GM12878 (cell line): Measurements from ENCODE around the gene RANGAP1. TPM values are rescaled to one million over a fixed set of nuclear protein-coding genes. Genes with fewer than 3 reads are reported as not detected.

ENCODE experiments used
- ATAC-seq: fragments of 200-7000 bp; cut with Tn5 transposase; 3 replicates; pipeline ENCODE4 v1.9.1; 2020; ENCODE audit warnings: mild to moderate bottlenecking, moderate library complexity
- BruUV-seq: library from RNA; stranded (reverse); fragments of 400-500 nt; replicated peaks from 2 replicates; lab custom pipeline; 2021; lab: Mats Ljungman, UMichigan
- CTCF ChIA-PET: fragments of 300-600 bp; sonication (Branson Sonifier 250); formaldehyde crosslinking; extraction: SDS; loops from one replicate; lab custom pipeline; 2021; ENCODE audit warnings: inconsistent platforms; lab: Yijun Ruan, JAX
- POLR2A ChIA-PET: fragments of 350-600 bp; formaldehyde crosslinking; extraction: SDS; loops from one replicate; lab custom pipeline; 2021; ENCODE audit warnings: inconsistent platforms; lab: Charles Lee
- RAD21 ChIA-PET: fragments of 300-600 bp; sonication (Branson Sonifier 250); formaldehyde crosslinking; loops from one replicate; lab custom pipeline; 2023; ENCODE audit warnings: antibody characterized with exemption; ENCODE audit not compliant: unreplicated experiment; lab: Charles Lee
- SMC1A ChIA-PET: fragments of 300-600 bp; sonication (Branson Sonifier 250); formaldehyde crosslinking; loops from one replicate; lab custom pipeline; 2023; ENCODE audit not compliant: unreplicated experiment, uncharacterized antibody; lab: Charles Lee
- DNase-seq: peaks from one replicate; pipeline ENCODE4 v3.0.0-alpha.2; 2011; ENCODE audit warnings: low read depth, low spot score
- FAIRE-seq: peaks from 3 replicates; lab custom pipeline; 2011; peaks lifted over from hg19 to GRCh38; lab: Jason Lieb, UNC
- H2AFZ ChIP-seq: 2 replicates; pipeline ENCODE4 v1.6.0; 2011; ENCODE audit warnings: low read depth, low read length, control low read depth; ENCODE audit not compliant: control insufficient read depth
- H3K27ac ChIP-seq: 2 replicates; pipeline ENCODE4 v1.5.1; 2011; ENCODE audit warnings: control low read depth; ENCODE audit not compliant: control insufficient read depth, insufficient read depth
- H3K27me3 ChIP-seq, 2 experiments: replicated peaks in 1 of 2; 2 replicates each; pipeline versions ENCODE4 v1.6.0 to v1.6.1; 2011; ENCODE audit warnings: low read length in 1 of 2; ENCODE audit not compliant: control insufficient read depth in 2 of 2, insufficient read depth in 2 of 2
- H3K36me3 ChIP-seq, 2 experiments: 2 replicates each; pipeline ENCODE4 v1.5.1; 2011; ENCODE audit warnings: low read length in 1 of 2; ENCODE audit not compliant: control insufficient read depth in 2 of 2, insufficient read depth in 2 of 2
- H3K4me1 ChIP-seq: 2 replicates; pipeline ENCODE4 v1.6.1; 2011; ENCODE audit warnings: mild to moderate bottlenecking, low read length, moderate library complexity, mixed read lengths; ENCODE audit not compliant: control insufficient read depth, insufficient read depth
- H3K4me2 ChIP-seq: 2 replicates; pipeline ENCODE4 v1.6.0; 2011; ENCODE audit warnings: control low read depth; ENCODE audit not compliant: control insufficient read depth, insufficient read depth
- H3K4me3 ChIP-seq: fragments of 200-600 bp; sonication (generic); 2 replicates; pipeline ENCODE4 v1.5.1; 2016
- H3K79me2 ChIP-seq: 2 replicates; pipeline ENCODE4 v1.6.0; 2011; ENCODE audit warnings: low read length; ENCODE audit not compliant: control insufficient read depth, insufficient read depth
- H3K9ac ChIP-seq: 2 replicates; pipeline ENCODE4 v1.8.0; 2011; ENCODE audit warnings: low read length, control low read depth, mixed read lengths; ENCODE audit not compliant: control insufficient read depth, insufficient read depth
- H3K9me3 ChIP-seq: replicated peaks from 3 replicates; pipeline ENCODE4 v1.5.1; 2011; ENCODE audit warnings: mild to moderate bottlenecking, low read length; ENCODE audit not compliant: control insufficient read depth, insufficient read depth
- H4K20me1 ChIP-seq: 2 replicates; pipeline ENCODE4 v1.6.0; 2011; ENCODE audit not compliant: control insufficient read depth, insufficient read depth
- BCL3 ChIP-seq: IDR thresholded peaks from 2 replicates; pipeline ENCODE4 v1.6.1; 2011; ENCODE audit warnings: borderline replicate concordance, low read depth, mild to moderate bottlenecking, moderate library complexity, low read length; ENCODE audit not compliant: insufficient read depth, poor library complexity, severe bottlenecking
- BHLHE40 ChIP-seq, 2 experiments: fragments of 450-650 bp in 1 of 2; IDR thresholded peaks; 2 replicates each; pipeline ENCODE4 v1.6.1; 2011 to 2017; ENCODE audit warnings: low read depth in 2 of 2, borderline replicate concordance in 1 of 2, improper control_type of control experiment in 1 of 2, low read length in 1 of 2, mild to moderate bottlenecking in 1 of 2
- CBX5 ChIP-seq: sonication (generic); IDR thresholded peaks from 2 replicates; pipeline ENCODE4 v1.6.1; 2016; ENCODE audit warnings: low read depth, moderate library complexity, mild to moderate bottlenecking, inconsistent platforms
- FOXM1 ChIP-seq: IDR thresholded peaks from 2 replicates; pipeline ENCODE4 v1.6.1; 2012; ENCODE audit warnings: low read depth, mild to moderate bottlenecking, inconsistent platforms, low read length, moderate library complexity
- MYC ChIP-seq: IDR thresholded peaks from 2 replicates; pipeline ENCODE4 v1.6.1; 2011; ENCODE audit warnings: mild to moderate bottlenecking, low read length, moderate library complexity, inconsistent platforms; ENCODE audit not compliant: insufficient read depth, insufficient replicate concordance, insufficient read length, severe bottlenecking
- RAD21 ChIP-seq: IDR thresholded peaks from 2 replicates; pipeline ENCODE4 v1.6.1; 2011; ENCODE audit warnings: mild to moderate bottlenecking, low read depth, low read length, moderate library complexity; ENCODE audit not compliant: insufficient read depth
- RCOR1 ChIP-seq: conservative IDR thresholded peaks from 2 replicates; pipeline ENCODE4 v1.6.1; 2012; ENCODE audit warnings: low read depth, low read length, improper control_type of control experiment
- SMAD5 ChIP-seq: IDR thresholded peaks from 2 replicates; pipeline ENCODE4 v1.6.1; 2016; ENCODE audit warnings: antibody characterized with exemption, low read depth
- SUZ12 ChIP-seq: fragments of 200-600 bp; sonication (generic); IDR thresholded peaks from one replicate; pipeline ENCODE4 v1.6.1; 2018; ENCODE audit warnings: antibody characterized with exemption, mild to moderate bottlenecking; ENCODE audit not compliant: unreplicated experiment
- TAF1 ChIP-seq: IDR thresholded peaks from 2 replicates; pipeline ENCODE4 v1.6.1; 2011; ENCODE audit warnings: mild to moderate bottlenecking, low read depth, low read length, borderline replicate concordance
- YBX1 ChIP-seq: fragments of 450-650 bp; IDR thresholded peaks from 2 replicates; pipeline ENCODE4 v1.6.1; 2016; ENCODE audit warnings: antibody characterized with exemption
- WGBS: methylation state at CpG from one replicate; pipeline ENCODE4 v1.1.6; 2016; ENCODE audit warnings: low lambda C conversion rate; ENCODE audit not compliant: insufficient replicate concordance, insufficient coverage; ENCODE audit errors: missing lambda C conversion rate; 5-methylcytosine and 5-hydroxymethylcytosine counted together
- in situ Hi-C: fragments of 300-500 bp; cut with MboI; formaldehyde crosslinking; loops from 9 replicates; pipeline ENCODE4 v1.14.3; 2018; ENCODE audit warnings: mixed read lengths
- intact Hi-C: fragments of 100-400 bp; cut with micrococcal nuclease; formaldehyde crosslinking; loops from one replicate; pipeline ENCODE4 v1.14.2; 2022; ENCODE audit not compliant: unreplicated experiment
- polyA plus RNA-seq, 11 experiments: library from polyadenylated mRNA; depleted of rRNA in 4 of 11; unstranded in 6 of 11; stranded (reverse) in 5 of 11; fragments of >200 nt; fragmentation: Nextera tagmentation in 4 of 11; fragmentation: Illumina TruSeq in 1 of 11; extraction: Ambion mirVana in 4 of 11; extraction: Trizol in 1 of 11; gene quantifications; 1 replicate in 1 of 11; 2 replicates in 10 of 11; pipeline versions ENCODE4 v1.2.1 to v1.2.3, GENCODE V29; 2011 to 2016; ENCODE audit warnings: inconsistent platforms in 2 of 11, missing spikeins in 2 of 11, low read depth in 1 of 11
- total RNA-seq, 4 experiments: library from RNA; depleted of rRNA in 3 of 4; stranded (reverse); fragments of >200 nt in 3 of 4; fragmentation: Illumina TruSeq in 1 of 4; extraction: Trizol in 1 of 4; gene quantifications; 2 replicates each; pipeline versions ENCODE4 v1.2.1 to v1.2.3, GENCODE V29; 2013 to 2021

Gene RANGAP1
- total and polyA plus RNA-seq, 10 of the 15 experiments (the other 5 are each of a cell fraction or from before 2014, with no cell fraction given): 2.5 to 109 (median 60.2) TPM

- 60% methylated on average over 2 of the region's 2 CpGs for WGBS
- Histone ChIP-seq H3K4me3 (no peak overlapping the region), H3K27me3 (no peaks in the 10 kb centered on the region), H3K9me3 (no peaks in the 10 kb centered on the region), H3K79me2 (peaks cover 10% of the 10 kb centered on the region), H3K9ac (no peak overlapping the region), H3K4me1 (no peaks in the 10 kb centered on the region), H3K27ac (no peak overlapping the region), H2AFZ (no peak overlapping the region), H3K36me3 (no peaks in the 10 kb centered on the region; a peak in 1 of 4 replicates), H4K20me1 (no peaks in the 10 kb centered on the region), H3K4me2 (no peak overlapping the region)
- DNase-seq (no peak), ATAC-seq (no peak), FAIRE-seq (no peak)
- no TSS peak for BruUV-seq
- TF ChIP-seq RCOR1 (no peak), TAF1 (no peak), MYC (no peak), CBX5 (no peak), FOXM1 (no peak), YBX1 (no peak), RAD21 (no peak), BCL3 (no peak), SMAD5 (no peak), BHLHE40 (IDR thresholded peaks at IDR 0.05; ENCODE audit: borderline replicate concordance in 1 of 2, low read depth in 2 of 2, low read length in 1 of 2) (no peak), SUZ12 (no peak)
- ChIA-PET RAD21 (interaction anchor here (0.6 kb wide), 1 partner anchor 280 kb away, joined by 4 read pairs; no protein-coding TSS in a partner anchor), CTCF (interaction anchor here (1.0 to 1.5 kb wide), 2 partner anchors 100 to 280 kb away, joined by 3 to 4 read pairs; no protein-coding TSS in a partner anchor), POLR2A (interaction anchor here (0.6 kb wide), 1 partner anchor 8 kb away, joined by 3 read pairs; no protein-coding TSS in a partner anchor), SMC1A (interaction anchor here (0.7 kb wide), 1 partner anchor 109 kb away, joined by 3 read pairs; no protein-coding TSS in a partner anchor)
- intact Hi-C loops (no loop called here), in situ Hi-C loops (no loop called here)
Observed at GRCh38 chr22:41203118-41203517, 82.9 kb downstream of the RANGAP1 start.
